NCI-H82 treated with DMSO at 0.1 percent for 48 hours (cell line): Measurements from ENCODE around the gene TMEM91.

Experiments used
- DNase-seq: peaks from one replicate; lab custom pipeline; 2025; ENCODE audit not compliant: unreplicated experiment; lab: John Stamatoyannopoulos, UW

Gene TMEM91

GRCh38 chr19:41427647-41428480, 51.5 kb downstream of the TMEM91 start:
- DNase-seq, result no peak

- DNase-seq, result no peak
These were observed 52.1 kb downstream of the TMEM91 start for GRCh38 chr19:41428481-41428859.

GRCh38 chr19:41430922-41431321, 54.6 kb downstream of the TMEM91 start:
- DNase-seq, result no peak

GRCh38 chr19:41431426-41432386, 55.4 kb downstream of the TMEM91 start:
- no peak for DNase-seq

GRCh38 chr19:41433171-41433570, 56.8 kb downstream of the TMEM91 start:
- DNase-seq, result no peak
